Stomach (tissue), 9 donors: Measurements from ENCODE around the gene ZNF423. TPM values are rescaled to one million over a fixed set of nuclear protein-coding genes. Genes with fewer than 3 reads are reported as not detected.

ENCODE experiments used
- DNase-seq, 2 donors: peaks; one replicate each; pipeline versions ENCODE4 v3.0.0 to v3.0.0-alpha.2; 2013 to 2019
- H3K27ac ChIP-seq, 5 donors: fragments of 200-600 bp in 4 of 5; sonication (generic) in 4 of 5; one replicate each; pipeline ENCODE4 v1.5.1; 2013 to 2019; ENCODE audit warnings: mild to moderate bottlenecking in 1 of 5, moderate library complexity in 1 of 5
- H3K27me3 ChIP-seq, 3 donors: fragments of 200-600 bp; sonication (generic); one replicate each; pipeline ENCODE4 v1.5.1; 2017 to 2019; ENCODE audit warnings: mixed run types in 1 of 3
- H3K36me3 ChIP-seq, 4 donors: fragments of 200-600 bp; sonication (generic); 1 replicate in 3 of 4; 2 replicates in 1 of 4; pipeline ENCODE4 v1.5.1; 2016 to 2019
- H3K4me1 ChIP-seq, 4 donors: fragments of 200-600 bp; sonication (generic); one replicate each; pipeline ENCODE4 v1.5.1; 2016 to 2019
- H3K4me3 ChIP-seq, 4 donors: fragments of 200-600 bp; sonication (generic) in 3 of 4; one replicate each; pipeline ENCODE4 v1.5.1; 2016 to 2019; ENCODE audit warnings: mild to moderate bottlenecking in 1 of 4
- H3K9me3 ChIP-seq, 4 donors: fragments of 200-600 bp; sonication (generic); one replicate each; pipeline ENCODE4 v1.5.1; 2016 to 2019
- CTCF ChIP-seq, 7 experiments: fragments of 450-650 bp in 4 of 7; fragments of 200-600 bp in 3 of 7; sonication (generic) in 3 of 7; IDR thresholded peaks; one replicate each; pipeline ENCODE4 v1.5.1; 2016 to 2019; ENCODE audit warnings: antibody characterized with exemption in 7 of 7, control low read depth in 2 of 7, mild to moderate bottlenecking in 1 of 7
- EP300 ChIP-seq: sonication (generic); formaldehyde crosslinking; IDR thresholded peaks from one replicate; pipeline ENCODE4 v1.6.1; 2017; ENCODE audit warnings: antibody characterized with exemption
- POLR2A ChIP-seq, 4 donors: fragments of 450-650 bp; IDR thresholded peaks; one replicate each; pipeline ENCODE4 v1.6.1; 2016; ENCODE audit warnings: antibody characterized with exemption in 4 of 4, control low read depth in 2 of 4, mild to moderate bottlenecking in 1 of 4, moderate library complexity in 1 of 4
- POLR2AphosphoS5 ChIP-seq, 3 donors: sonication (generic); formaldehyde crosslinking; IDR thresholded peaks; one replicate each; pipeline ENCODE4 v1.6.1; 2016; ENCODE audit warnings: antibody characterized with exemption in 3 of 3
- WGBS, 5 donors: extraction: QIAGEN DNeasy Blood & Tissue Kit in 3 of 5; methylation state at CpG; one replicate each; pipeline versions ENCODE4 v1.1.5 to v1.1.7; 2013 to 2018; 5-methylcytosine and 5-hydroxymethylcytosine counted together
- intact Hi-C: fragments of 100-400 bp; cut with DNase I; formaldehyde crosslinking; loops from one replicate; pipeline ENCODE4 v1.15.1; 2023; ENCODE audit warnings: low total_unique reads
- polyA plus RNA-seq, 3 donors: library from polyadenylated mRNA; stranded (reverse); fragments of 200-250 nt; gene quantifications; one replicate each; pipeline ENCODE4 v1.2.3, GENCODE V29; 2013
- total RNA-seq, 5 donors: library from RNA; depleted of rRNA; stranded (reverse); fragments of >200 nt; gene quantifications; one replicate each; pipeline versions ENCODE4 v1.1.0 to v1.2.3, GENCODE V29; 2014 to 2016
- donor health status: healthy with polysubstance abuse.
- donor health status: Bipolar disorder and iron deficiency.
- donor health status: healthy.

The ZNF423 gene
- total and polyA plus RNA-seq, 8 donors = 0.29 to 3.5 (median 1.0) TPM

GRCh38 chr16:49653577-49653976 lies 202.3 kb downstream of the ZNF423 start:
- intact Hi-C loops = no loop called here
- no peak for TF ChIP-seq POLR2A (IDR thresholded peaks at IDR 0.05)
- TF ChIP-seq EP300 = no peak
- TF ChIP-seq CTCF (IDR thresholded peaks at IDR 0.05) = no peak
- TF ChIP-seq POLR2AphosphoS5 (IDR thresholded peaks at IDR 0.05) = no peak
- Histone ChIP-seq H3K27me3 (no peaks in the 10 kb centered on the region), H3K4me1 (peaks cover 0 to 18% (median 3%) of the 10 kb centered on the region in 4 donors), H3K27ac (no peak overlapping the region), H3K36me3 (no peaks in the 10 kb centered on the region), H3K9me3 (peaks cover 3 to 6% (median 5%) of the 10 kb centered on the region in 4 donors), H3K4me3 (no peak overlapping the region)
- no peak for DNase-seq
- WGBS, 5 donors = 89 to 100% (median 94%) methylated on average over 1 of the region's 1 CpG

GRCh38 chr16:49653173-49653570 lies 202.7 kb downstream of the ZNF423 start:
- no peak overlapping the region for H3K4me3 ChIP-seq
- intact Hi-C loops = no loop called here
- H3K27me3 ChIP-seq = no peaks in the 10 kb centered on the region
- H3K36me3 ChIP-seq = no peaks in the 10 kb centered on the region
- H3K9me3 ChIP-seq = peaks cover 3 to 10% (median 9%) of the 10 kb centered on the region in 4 donors
- TF ChIP-seq POLR2AphosphoS5 (IDR thresholded peaks at IDR 0.05) = no peak
- no peak for TF ChIP-seq CTCF (IDR thresholded peaks at IDR 0.05)
- TF ChIP-seq POLR2A (IDR thresholded peaks at IDR 0.05) = no peak
- no peak for TF ChIP-seq EP300
- peaks cover 0 to 18% (median 3%) of the 10 kb centered on the region in 4 donors for H3K4me1 ChIP-seq
- H3K27ac ChIP-seq = no peak overlapping the region
- 55 to 77% (median 70%) methylated on average over 6 of the region's 6 CpGs for WGBS, 5 donors
- DNase-seq = no peak

- intact Hi-C loops = no loop called here
- Histone ChIP-seq H3K36me3 (no peaks in the 10 kb centered on the region), H3K4me1 (peaks cover 0 to 18% (median 3%) of the 10 kb centered on the region in 4 donors), H3K27ac (peak overlapping the region in 2 of 5 donors; percentile 23 to 57), H3K4me3 (no peak overlapping the region), H3K9me3 (peaks cover 3 to 16% (median 15%) of the 10 kb centered on the region in 4 donors), H3K27me3 (no peaks in the 10 kb centered on the region)
- DNase-seq = peak in 1 of 2 donors; percentile 64
- 62 to 74% (median 69%) methylated on average over 23 of the region's 23 CpGs for WGBS, 5 donors
- TF ChIP-seq POLR2AphosphoS5 (IDR thresholded peaks at IDR 0.05) (no peak), EP300 (no peak), CTCF (IDR thresholded peaks at IDR 0.05) (no peak), POLR2A (IDR thresholded peaks at IDR 0.05) (no peak)
Measured at GRCh38 chr16:49652456-49653172, 203.3 kb downstream of the ZNF423 start.

- Histone ChIP-seq H3K36me3 (no peaks in the 10 kb centered on the region), H3K4me3 (no peak overlapping the region), H3K4me1 (peaks cover 0 to 18% (median 3%) of the 10 kb centered on the region in 4 donors), H3K27me3 (no peaks in the 10 kb centered on the region), H3K9me3 (peaks cover 3 to 22% (median 21%) of the 10 kb centered on the region in 4 donors), H3K27ac (peak overlapping the region in 2 of 5 donors; percentile 23 to 57)
- intact Hi-C loops = no loop called here
- DNase-seq = peak in 1 of 2 donors; percentile 61
- TF ChIP-seq POLR2A (IDR thresholded peaks at IDR 0.05) (no peak), EP300 (no peak), POLR2AphosphoS5 (IDR thresholded peaks at IDR 0.05) (no peak), CTCF (IDR thresholded peaks at IDR 0.05) (no peak)
- 36 to 64% (median 39%) methylated on average over 7 of the region's 7 CpGs for WGBS, 5 donors
Measured at GRCh38 chr16:49651996-49652395, 203.9 kb downstream of the ZNF423 start.
